GM18498 (cell line): ENCODE measurements around the gene GMPPA.
A peak's percentile ranks its signal among the peaks of the same experiment; 100 is the strongest.

Experiments
- ATAC-seq: cut with Tn5 transposase; IDR thresholded peaks from one replicate; pipeline ENCODE4 v1.9.1; 2021; ENCODE audit warnings: mild to moderate bottlenecking, moderate library complexity; ENCODE audit not compliant: unreplicated experiment

Gene GMPPA

GRCh38 chr2:219484343-219485200 lies 14.1 kb upstream of the GMPPA start:
- no peak for ATAC-seq

DNA sequence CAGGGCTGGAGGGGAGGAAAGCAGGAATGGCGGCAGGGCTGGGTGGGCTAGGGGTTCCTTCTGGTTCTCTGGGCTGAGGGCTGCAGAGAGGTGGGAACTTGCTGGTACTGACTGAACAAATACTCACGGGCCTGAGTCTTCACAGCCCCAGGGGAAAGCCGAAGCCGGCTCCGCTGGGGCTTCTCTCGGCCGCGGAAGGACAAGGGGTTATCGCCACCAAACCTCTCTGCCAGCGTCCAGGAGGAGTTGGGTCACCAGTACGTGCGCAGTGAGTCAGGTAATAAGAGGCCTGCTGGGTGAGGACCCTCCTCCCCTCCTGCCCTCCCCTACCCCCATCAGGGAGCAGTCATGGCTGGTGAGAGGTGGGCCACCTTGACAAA lies 13.5 kb upstream of the GMPPA start:
- ATAC-seq: no peak

GRCh38 chr2:219486380-219486959 lies 12.2 kb upstream of the GMPPA start:
- ATAC-seq: no peak

- no peak for ATAC-seq
These were observed 10.4 kb upstream of the GMPPA start for GRCh38 chr2:219488149-219488843.

- ATAC-seq: no peak
These were observed 9.9 kb upstream of the GMPPA start for GRCh38 chr2:219488844-219489194.

GRCh38 chr2:219489315-219489714 lies 9.4 kb upstream of the GMPPA start:
- ATAC-seq: no peak

DNA sequence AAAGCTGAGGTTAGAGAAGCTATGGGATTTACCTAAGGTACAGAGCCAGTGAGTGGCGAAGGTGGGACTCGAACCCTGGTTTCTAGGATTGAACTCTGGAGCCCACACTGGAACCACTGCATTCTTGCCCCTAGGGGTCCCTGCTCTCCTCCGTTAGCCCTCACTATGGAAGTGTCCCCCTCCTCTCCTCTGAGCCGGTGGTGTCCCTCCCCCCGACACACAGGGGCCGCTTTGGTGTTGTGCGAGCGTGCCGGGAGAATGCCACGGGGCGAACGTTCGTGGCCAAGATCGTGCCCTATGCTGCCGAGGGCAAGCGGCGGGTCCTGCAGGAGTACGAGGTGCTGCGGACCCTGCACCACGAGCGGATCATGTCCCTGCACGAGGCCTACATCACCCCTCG lies 8.5 kb upstream of the GMPPA start:
- ATAC-seq: no peak

GRCh38 chr2:219490600-219491130 lies 8.0 kb upstream of the GMPPA start:
- ATAC-seq: no peak

GRCh38 chr2:219491278-219491963 lies 7.3 kb upstream of the GMPPA start:
- no peak for ATAC-seq

DNA sequence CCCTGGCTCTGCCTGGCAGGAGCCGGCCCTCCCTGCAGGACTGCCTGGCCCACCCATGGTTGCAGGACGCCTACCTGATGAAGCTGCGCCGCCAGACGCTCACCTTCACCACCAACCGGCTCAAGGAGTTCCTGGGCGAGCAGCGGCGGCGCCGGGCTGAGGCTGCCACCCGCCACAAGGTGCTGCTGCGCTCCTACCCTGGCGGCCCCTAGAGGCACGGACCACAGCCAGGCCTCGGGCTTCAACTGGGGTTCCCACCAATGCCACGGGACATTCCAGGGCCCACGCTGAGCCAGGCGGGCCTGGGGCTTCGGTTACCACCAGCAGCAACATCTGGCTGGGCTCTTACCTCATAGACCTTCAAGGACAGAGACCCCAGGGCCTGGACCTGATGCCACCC lies 6.1 kb upstream of the GMPPA start:
- no peak for ATAC-seq

GRCh38 chr2:219493086-219493485 lies 5.6 kb upstream of the GMPPA start:
- no peak for ATAC-seq

DNA sequence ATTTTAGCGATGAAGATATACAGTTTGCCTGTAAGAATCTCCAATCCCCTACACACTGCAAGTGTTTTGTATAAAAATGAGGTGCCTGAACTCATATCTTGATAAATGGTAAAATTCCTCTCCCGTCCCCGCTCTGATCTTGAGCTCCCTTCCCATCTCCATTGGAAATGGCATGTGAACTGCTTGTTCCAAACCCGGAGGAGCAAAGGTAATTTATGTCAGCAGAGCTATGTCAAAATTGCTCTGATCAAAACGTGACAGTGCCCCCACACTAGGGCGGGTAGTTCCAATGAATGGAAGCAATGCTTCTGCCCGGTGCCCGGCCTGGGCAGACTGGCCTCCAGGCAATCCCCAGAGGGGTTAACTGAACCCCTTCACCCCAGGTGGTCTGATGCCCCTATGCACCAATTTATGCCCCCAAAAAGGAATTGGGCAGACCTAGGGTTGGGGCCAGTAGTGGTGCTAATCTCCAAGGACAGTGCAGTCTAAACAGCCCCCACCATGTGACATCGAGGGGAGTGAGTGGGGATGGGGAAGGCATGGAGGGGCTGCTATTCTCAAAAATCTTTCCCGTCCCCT lies 3.6 kb upstream of the GMPPA start:
- ATAC-seq: no peak

- ATAC-seq: no peak
These were observed 3.1 kb upstream of the GMPPA start for GRCh38 chr2:219495531-219496122.

DNA sequence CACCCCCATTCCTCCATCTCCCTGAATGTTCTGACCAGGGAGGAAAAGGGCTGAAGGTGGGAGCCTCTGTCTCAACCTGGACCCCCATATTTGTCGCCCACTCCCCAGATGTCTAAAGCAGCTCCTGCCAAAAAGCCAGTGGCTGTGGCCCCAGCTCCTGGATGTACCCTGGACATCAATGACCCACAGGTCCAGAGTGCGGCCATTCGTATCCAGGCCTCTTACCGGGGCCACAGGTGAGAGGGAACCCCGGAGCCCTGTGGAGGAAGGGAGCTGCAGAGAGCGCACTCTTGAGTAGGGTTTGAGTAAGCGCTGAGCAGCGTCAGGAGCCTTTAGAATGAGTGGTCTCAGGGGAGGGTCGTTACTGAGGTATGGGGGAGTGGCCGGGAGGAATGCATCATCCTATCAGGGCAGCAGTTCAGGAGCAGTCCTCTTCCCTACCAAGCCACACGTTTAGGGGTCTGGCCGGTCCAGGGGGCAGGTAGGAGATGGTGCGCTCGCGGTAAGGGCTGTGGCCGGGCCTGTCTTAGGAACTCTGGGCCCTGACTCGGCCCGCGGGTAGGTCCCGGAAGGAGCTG lies 2.4 kb upstream of the GMPPA start:
- no peak for ATAC-seq

DNA sequence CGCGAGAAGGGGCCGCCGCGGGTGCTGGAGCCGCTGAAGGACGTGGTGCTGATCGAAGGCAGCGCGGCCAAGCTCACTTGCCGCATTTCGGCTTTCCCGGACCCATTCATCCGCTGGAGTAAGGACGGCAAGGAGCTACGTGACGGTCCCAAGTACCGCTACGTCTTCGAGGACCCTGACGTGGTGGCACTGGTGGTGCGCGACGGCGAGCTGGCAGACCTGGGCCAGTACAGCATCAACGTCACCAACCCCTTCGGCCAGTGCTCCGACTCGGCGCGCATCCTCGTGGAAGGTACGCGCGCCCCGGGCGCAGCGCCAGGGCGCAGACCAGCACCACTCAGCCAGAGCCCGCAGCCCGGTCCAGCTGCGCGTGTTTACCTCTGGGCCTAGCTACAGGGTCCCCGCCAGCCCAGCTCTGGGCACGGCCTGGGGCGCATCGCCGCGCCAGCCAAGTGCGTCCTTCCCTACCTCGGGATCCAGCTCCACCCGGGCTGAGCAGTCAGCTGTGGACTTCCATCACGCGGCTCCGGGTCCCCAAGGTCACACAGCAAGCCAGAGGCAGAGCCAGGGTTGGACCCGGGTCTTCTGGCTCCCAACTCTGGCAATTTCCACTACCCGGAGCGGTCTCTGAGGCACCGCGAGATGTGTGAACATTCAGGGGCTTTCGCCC lies 1.7 kb upstream of the GMPPA start:
- no peak for ATAC-seq

DNA sequence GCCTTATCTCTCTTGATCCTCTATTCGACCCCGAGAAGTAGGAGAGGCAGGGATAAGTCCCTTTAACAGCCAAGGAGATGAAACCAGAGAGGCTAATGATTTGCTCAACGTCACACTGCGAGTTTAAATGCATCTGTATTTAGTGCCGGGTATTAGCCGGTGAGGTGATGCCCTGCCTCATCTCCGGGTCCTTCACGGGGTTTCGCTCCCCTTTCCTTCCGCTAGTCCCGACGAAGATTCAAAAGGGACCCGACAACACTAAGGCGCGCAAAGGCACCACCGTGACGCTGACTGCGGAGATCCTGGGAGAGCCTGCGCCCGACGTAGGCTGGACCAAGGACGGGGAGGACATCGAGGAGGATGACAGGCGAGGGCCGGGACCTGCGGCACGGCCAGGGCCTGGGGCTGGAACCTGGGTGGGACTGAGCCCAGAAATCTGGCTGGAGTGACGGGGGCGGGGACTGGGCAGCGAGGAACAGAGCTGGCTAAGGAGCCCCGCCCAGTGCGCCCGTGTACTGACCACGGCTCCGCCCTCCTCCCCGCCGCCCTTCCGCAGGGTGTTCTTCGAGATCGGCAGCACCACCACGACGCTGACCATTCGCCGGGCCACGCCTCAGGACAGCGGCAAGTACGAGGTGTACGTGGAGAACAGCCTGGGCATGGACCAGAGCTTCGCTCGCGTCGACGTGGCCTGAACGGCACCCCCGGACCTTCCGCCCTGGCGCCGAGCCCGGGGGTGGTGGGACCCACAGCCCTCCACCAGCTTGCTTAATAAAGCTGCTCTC lies 1.0 kb upstream of the GMPPA start:
- ATAC-seq: peak; percentile 23

- no peak for ATAC-seq
These were observed 292 bp downstream of the GMPPA start for GRCh38 chr2:219499058-219499307.

GRCh38 chr2:219499555-219499954 lies 864 bp downstream of the GMPPA start:
- no peak for ATAC-seq

DNA sequence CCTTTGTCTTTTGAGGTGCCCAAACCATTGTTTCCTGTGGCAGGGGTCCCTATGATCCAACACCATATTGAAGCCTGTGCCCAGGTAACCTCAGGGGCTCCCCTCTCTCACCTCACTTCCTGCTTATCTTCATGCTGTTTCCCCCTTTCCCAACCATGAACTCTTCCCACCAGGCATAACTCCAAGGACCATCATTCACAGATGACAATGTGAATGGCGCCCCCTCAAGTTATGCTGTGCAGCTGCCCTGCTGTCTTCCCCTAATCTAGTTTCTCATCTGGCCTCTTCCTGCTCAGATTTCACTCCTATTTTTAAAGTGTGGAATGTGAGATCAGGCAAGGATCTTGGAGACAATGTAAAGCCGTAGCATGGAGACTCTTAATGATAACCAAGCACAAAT lies 1.4 kb downstream of the GMPPA start:
- no peak for ATAC-seq
